IPS-18a (cell line): ENCODE measurements around the gene PDK4.

ENCODE experiments used
- H3K27ac ChIP-seq: one replicate; pipeline ENCODE4 v1.5.1; 2013; ENCODE audit warnings: low read length
- H3K27me3 ChIP-seq: one replicate; pipeline ENCODE4 v1.6.1; 2013; ENCODE audit warnings: mild to moderate bottlenecking, low read length; ENCODE audit not compliant: control insufficient read depth, insufficient read depth
- H3K36me3 ChIP-seq: one replicate; pipeline ENCODE4 v1.6.1; 2013; ENCODE audit warnings: low read depth, low read length; ENCODE audit not compliant: control insufficient read depth
- H3K4me1 ChIP-seq: one replicate; pipeline ENCODE4 v1.6.1; 2013; ENCODE audit warnings: low read depth, low read length; ENCODE audit not compliant: control insufficient read depth
- H3K4me3 ChIP-seq: one replicate; pipeline ENCODE4 v1.5.1; 2013; ENCODE audit warnings: low read length
- H3K9ac ChIP-seq: one replicate; pipeline ENCODE4 v1.6.1; 2013; ENCODE audit warnings: mild to moderate bottlenecking, low read length, moderate library complexity
- H3K9me3 ChIP-seq: one replicate; pipeline ENCODE4 v1.6.1; 2013; ENCODE audit warnings: low read depth, low read length; ENCODE audit not compliant: control insufficient read depth

PDK4 gene

GRCh38 chr7:95584769-95585425 lies 11.4 kb downstream of the PDK4 start:
- H3K27me3 ChIP-seq, result no peaks in the 10 kb centered on the region
- H3K4me1 ChIP-seq, result peaks cover 7% of the 10 kb centered on the region
- no peak overlapping the region for H3K27ac ChIP-seq
- no peaks in the 10 kb centered on the region for H3K36me3 ChIP-seq
- H3K9ac ChIP-seq, result no peak overlapping the region
- H3K4me3 ChIP-seq, result no peak overlapping the region
- no peaks in the 10 kb centered on the region for H3K9me3 ChIP-seq

GRCh38 chr7:95583834-95584621 lies 12.3 kb downstream of the PDK4 start:
- no peak overlapping the region for H3K27ac ChIP-seq
- H3K9me3 ChIP-seq, result no peaks in the 10 kb centered on the region
- no peak overlapping the region for H3K4me3 ChIP-seq
- H3K36me3 ChIP-seq, result no peaks in the 10 kb centered on the region
- H3K4me1 ChIP-seq, result peaks cover 7% of the 10 kb centered on the region
- H3K27me3 ChIP-seq, result no peaks in the 10 kb centered on the region
- H3K9ac ChIP-seq, result no peak overlapping the region

GRCh38 chr7:95582578-95583293 lies 13.6 kb downstream of the PDK4 start:
- no peaks in the 10 kb centered on the region for H3K27me3 ChIP-seq
- H3K27ac ChIP-seq, result no peak overlapping the region
- no peaks in the 10 kb centered on the region for H3K9me3 ChIP-seq
- no peaks in the 10 kb centered on the region for H3K36me3 ChIP-seq
- no peak overlapping the region for H3K9ac ChIP-seq
- H3K4me1 ChIP-seq, result no peaks in the 10 kb centered on the region
- no peak overlapping the region for H3K4me3 ChIP-seq

- Histone ChIP-seq H3K36me3 (no peaks in the 10 kb centered on the region), H3K4me1 (no peaks in the 10 kb centered on the region)
These were observed 14.8 kb downstream of the PDK4 start for GRCh38 chr7:95581467-95581866.

GRCh38 chr7:95579318-95579717 lies 17.0 kb downstream of the PDK4 start:
- Histone ChIP-seq H3K27me3 (no peaks in the 10 kb centered on the region), H3K4me3 (no peak overlapping the region), H3K36me3 (no peaks in the 10 kb centered on the region), H3K4me1 (no peaks in the 10 kb centered on the region), H3K27ac (no peak overlapping the region), H3K9ac (no peak overlapping the region), H3K9me3 (no peaks in the 10 kb centered on the region)

More at GRCh38 chr7:95581467-95581866, 14.8 kb downstream of the PDK4 start:
- Histone ChIP-seq H3K27ac (no peak overlapping the region), H3K27me3 (no peaks in the 10 kb centered on the region), H3K9me3 (no peaks in the 10 kb centered on the region), H3K4me3 (no peak overlapping the region), H3K9ac (no peak overlapping the region)

- H3K27ac ChIP-seq, result no peak overlapping the region
- H3K9ac ChIP-seq, result no peak overlapping the region
- H3K4me1 ChIP-seq, result no peaks in the 10 kb centered on the region
- H3K27me3 ChIP-seq, result no peaks in the 10 kb centered on the region
- H3K4me3 ChIP-seq, result no peak overlapping the region
- no peaks in the 10 kb centered on the region for H3K9me3 ChIP-seq
- H3K36me3 ChIP-seq, result no peaks in the 10 kb centered on the region
These were observed 17.9 kb downstream of the PDK4 start for GRCh38 chr7:95578299-95578855.

GRCh38 chr7:95577137-95577536 lies 19.2 kb downstream of the PDK4 start:
- Histone ChIP-seq H3K9ac (no peak overlapping the region), H3K9me3 (no peaks in the 10 kb centered on the region), H3K27me3 (no peaks in the 10 kb centered on the region), H3K4me3 (no peak overlapping the region), H3K4me1 (no peaks in the 10 kb centered on the region), H3K27ac (no peak overlapping the region), H3K36me3 (no peaks in the 10 kb centered on the region)

- H3K27ac ChIP-seq, result no peak overlapping the region
- no peaks in the 10 kb centered on the region for H3K9me3 ChIP-seq
- H3K9ac ChIP-seq, result no peak overlapping the region
- H3K27me3 ChIP-seq, result no peaks in the 10 kb centered on the region
- H3K36me3 ChIP-seq, result no peaks in the 10 kb centered on the region
- H3K4me3 ChIP-seq, result no peak overlapping the region
- H3K4me1 ChIP-seq, result no peaks in the 10 kb centered on the region
These were observed 26.6 kb downstream of the PDK4 start for GRCh38 chr7:95569720-95570119.

- H3K9me3 ChIP-seq, result no peaks in the 10 kb centered on the region
- no peaks in the 10 kb centered on the region for H3K27me3 ChIP-seq
- H3K36me3 ChIP-seq, result no peaks in the 10 kb centered on the region
- H3K9ac ChIP-seq, result no peak overlapping the region
- H3K4me3 ChIP-seq, result no peak overlapping the region
- H3K4me1 ChIP-seq, result no peaks in the 10 kb centered on the region
- no peak overlapping the region for H3K27ac ChIP-seq
These were observed 35.6 kb downstream of the PDK4 start for GRCh38 chr7:95560674-95561073.

GRCh38 chr7:95558864-95559263 lies 37.5 kb downstream of the PDK4 start:
- Histone ChIP-seq H3K36me3 (no peaks in the 10 kb centered on the region), H3K4me1 (no peaks in the 10 kb centered on the region), H3K27me3 (no peaks in the 10 kb centered on the region)

GRCh38 chr7:95556777-95557176 lies 39.5 kb downstream of the PDK4 start:
- no peak overlapping the region for H3K27ac ChIP-seq
- no peaks in the 10 kb centered on the region for H3K27me3 ChIP-seq
- H3K9me3 ChIP-seq, result no peaks in the 10 kb centered on the region
- no peaks in the 10 kb centered on the region for H3K4me1 ChIP-seq
- H3K36me3 ChIP-seq, result no peaks in the 10 kb centered on the region
- no peak overlapping the region for H3K4me3 ChIP-seq
- no peak overlapping the region for H3K9ac ChIP-seq

More at GRCh38 chr7:95558864-95559263, 37.5 kb downstream of the PDK4 start:
- no peak overlapping the region for H3K27ac ChIP-seq
- no peak overlapping the region for H3K4me3 ChIP-seq
- H3K9ac ChIP-seq, result no peak overlapping the region
- H3K9me3 ChIP-seq, result no peaks in the 10 kb centered on the region
